M059J (cell line): Measurements from ENCODE around the gene LRIT1. TPM values are rescaled to one million over a fixed set of nuclear protein-coding genes. Genes with fewer than 3 reads are reported as not detected.
"Not testable (repeated sequence)": the region's sequence is repeated elsewhere in the genome, so short reads cannot be mapped to it uniquely, and the experiment has no call there.

Experiments
- DNase-seq: peaks from one replicate; pipeline ENCODE4 v3.0.0-alpha.2; 2012; ENCODE audit warnings: low read depth
- total RNA-seq: library from RNA; depleted of rRNA; stranded (reverse); fragments of >200 nt; shearing (Covaris generic); gene quantifications from 2 replicates; pipeline ENCODE4 v1.2.3, GENCODE V29; 2014; rRNA removed

Gene LRIT1
- not detected in 2 replicates for total RNA-seq

- no peak for DNase-seq
Measured at GRCh38 chr10:84241185-84241790, at the start of gene LRIT1. TSS of gene LRIT1 (minus strand) at chr10:84241546. CDS start at chr10:84241439, 107 bp downstream.

- no peak for DNase-seq
Measured at GRCh38 chr10:84290235-84290634, 48.9 kb upstream of the LRIT1 start.

GRCh38 chr10:84289521-84290200 lies 48.3 kb upstream of the LRIT1 start:
- no peak for DNase-seq

- DNase-seq = no peak
Measured at GRCh38 chr10:84288151-84288550, 46.8 kb upstream of the LRIT1 start.

GRCh38 chr10:84286695-84287094 lies 45.3 kb upstream of the LRIT1 start:
- no peak for DNase-seq

GRCh38 chr10:84279876-84280475 lies 38.6 kb upstream of the LRIT1 start:
- DNase-seq = not testable (repeated sequence)

GRCh38 chr10:84270708-84271107 lies 29.4 kb upstream of the LRIT1 start:
- DNase-seq = no peak

- peak; percentile 80 for DNase-seq
Measured at GRCh38 chr10:84269773-84270172, 28.4 kb upstream of the LRIT1 start.

- DNase-seq = no peak
Measured at GRCh38 chr10:84269162-84269561, 27.8 kb upstream of the LRIT1 start.

GRCh38 chr10:84267503-84268126 lies 26.3 kb upstream of the LRIT1 start:
- peak; percentile 41 for DNase-seq

GRCh38 chr10:84265418-84265817 lies 24.1 kb upstream of the LRIT1 start:
- DNase-seq = no peak

- peak; percentile 43 for DNase-seq
Measured at GRCh38 chr10:84264611-84265141, 23.3 kb upstream of the LRIT1 start.

- no peak for DNase-seq
Measured at GRCh38 chr10:84263716-84264115, 22.4 kb upstream of the LRIT1 start.

- DNase-seq = no peak
Measured at GRCh38 chr10:84262190-84262956, 21.0 kb upstream of the LRIT1 start.

GRCh38 chr10:84261236-84261915 lies 20.0 kb upstream of the LRIT1 start:
- DNase-seq = no peak

GRCh38 chr10:84258034-84258695 lies 16.8 kb upstream of the LRIT1 start:
- no peak for DNase-seq

- no peak for DNase-seq
Measured at GRCh38 chr10:84257343-84258020, 16.1 kb upstream of the LRIT1 start.

- peak; percentile 49 for DNase-seq
Measured at GRCh38 chr10:84256510-84257342, 15.4 kb upstream of the LRIT1 start.
